Upper lobe of right lung (tissue), 1 donor: ENCODE measurements around the gene ANKS1B. TPM values are rescaled to one million over a fixed set of nuclear protein-coding genes. Genes with fewer than 3 reads are reported as not detected.
A peak's percentile ranks its signal among the peaks of the same experiment; 100 is the strongest.

Experiments used
- ATAC-seq: fragments of 200-7000 bp; cut with Tn5 transposase; one replicate; pipeline ENCODE4 v1.9.1; 2020; ENCODE audit warnings: mild to moderate bottlenecking, moderate library complexity
- DNase-seq: peaks from one replicate; pipeline ENCODE4 v3.0.0-alpha.2; 2020
- H3K27ac ChIP-seq: fragments of 200-600 bp; one replicate; pipeline ENCODE4 v1.8.0; 2022
- H3K27me3 ChIP-seq: fragments of 200-600 bp; one replicate; pipeline ENCODE4 v1.8.0; 2022; ENCODE audit warnings: mild to moderate bottlenecking
- H3K36me3 ChIP-seq: fragments of 200-600 bp; one replicate; pipeline ENCODE4 v1.8.0; 2022
- H3K4me1 ChIP-seq: fragments of 200-600 bp; one replicate; pipeline ENCODE4 v1.8.0; 2022
- H3K4me3 ChIP-seq: fragments of 200-600 bp; one replicate; pipeline ENCODE4 v1.8.0; 2022; ENCODE audit warnings: mild to moderate bottlenecking
- H3K9me3 ChIP-seq: fragments of 200-600 bp; one replicate; pipeline ENCODE4 v1.8.0; 2022
- CTCF ChIP-seq: fragments of 200-600 bp; IDR thresholded peaks from one replicate; pipeline ENCODE4 v1.8.0; 2022; ENCODE audit warnings: antibody characterized with exemption
- intact Hi-C: fragments of 100-400 bp; cut with DNase I; formaldehyde crosslinking; loops from one replicate; pipeline ENCODE4 v1.11.0; 2022
- total RNA-seq: library from RNA; stranded (reverse); fragmentation: NEBNext Ultra II Directional; extraction: Animal tissue kit (Norgen Biotek cat#: 25700); gene quantifications from one replicate; pipeline ENCODE4 v1.2.1, GENCODE V29; 2021
- donor health status: DM: no; HTN: yes; CAD: no; lungs with severe emphysema.

Gene ANKS1B
- total RNA-seq, 1 donor from 2014 or later: 5.3 TPM

- no peaks in the 10 kb centered on the region for H3K4me1 ChIP-seq
- no peak overlapping the region for H3K4me3 ChIP-seq
- TF ChIP-seq CTCF: no peak
- H3K36me3 ChIP-seq: no peaks in the 10 kb centered on the region
- H3K27me3 ChIP-seq: no peaks in the 10 kb centered on the region
- no peaks in the 10 kb centered on the region for H3K9me3 ChIP-seq
- DNase-seq (no peak), ATAC-seq (peak; percentile 40)
- H3K27ac ChIP-seq: no peak overlapping the region
- intact Hi-C loops: no loop called here
Measured at GRCh38 chr12:99200711-99201384, 783.9 kb downstream of the ANKS1B start.

- Histone ChIP-seq H3K4me3 (no peak overlapping the region), H3K36me3 (no peaks in the 10 kb centered on the region), H3K27me3 (no peaks in the 10 kb centered on the region), H3K9me3 (no peaks in the 10 kb centered on the region), H3K27ac (no peak overlapping the region), H3K4me1 (no peaks in the 10 kb centered on the region)
- TF ChIP-seq CTCF: no peak
- intact Hi-C loops: no loop called here
- no peak for ATAC-seq
- DNase-seq: no peak
Measured at GRCh38 chr12:99195474-99195873, 789.3 kb downstream of the ANKS1B start.

GRCh38 chr12:99192489-99192888 is 792.2 kb downstream of the ANKS1B start:
- TF ChIP-seq CTCF: no peak
- intact Hi-C loops: no loop called here

GRCh38 chr12:99176871-99177270 is 807.9 kb downstream of the ANKS1B start:
- DNase-seq: no peak
- Histone ChIP-seq H3K4me1 (no peaks in the 10 kb centered on the region), H3K36me3 (no peaks in the 10 kb centered on the region), H3K4me3 (no peak overlapping the region), H3K27ac (no peak overlapping the region), H3K9me3 (no peaks in the 10 kb centered on the region), H3K27me3 (no peaks in the 10 kb centered on the region)
- intact Hi-C loops: no loop called here
- ATAC-seq: no peak
- TF ChIP-seq CTCF: no peak

More at GRCh38 chr12:99192489-99192888, 792.2 kb downstream of the ANKS1B start:
- no peaks in the 10 kb centered on the region for H3K4me1 ChIP-seq
- no peak for DNase-seq
- no peak for ATAC-seq
- no peak overlapping the region for H3K4me3 ChIP-seq
- no peaks in the 10 kb centered on the region for H3K36me3 ChIP-seq
- H3K27ac ChIP-seq: no peak overlapping the region
- no peaks in the 10 kb centered on the region for H3K27me3 ChIP-seq
- no peaks in the 10 kb centered on the region for H3K9me3 ChIP-seq

- no peak overlapping the region for H3K4me3 ChIP-seq
- no peaks in the 10 kb centered on the region for H3K9me3 ChIP-seq
- DNase-seq: no peak
- no peaks in the 10 kb centered on the region for H3K4me1 ChIP-seq
- H3K27ac ChIP-seq: no peak overlapping the region
- no peak for ATAC-seq
- no peaks in the 10 kb centered on the region for H3K27me3 ChIP-seq
- intact Hi-C loops: no loop called here
- H3K36me3 ChIP-seq: no peaks in the 10 kb centered on the region
- TF ChIP-seq CTCF: no peak
Measured at GRCh38 chr12:99170461-99170860, 814.3 kb downstream of the ANKS1B start.

GRCh38 chr12:99170037-99170436 is 814.7 kb downstream of the ANKS1B start:
- Histone ChIP-seq H3K27ac (no peak overlapping the region), H3K9me3 (no peaks in the 10 kb centered on the region), H3K4me3 (no peak overlapping the region), H3K4me1 (no peaks in the 10 kb centered on the region), H3K36me3 (no peaks in the 10 kb centered on the region), H3K27me3 (no peaks in the 10 kb centered on the region)
- intact Hi-C loops: no loop called here
- no peak for DNase-seq
- ATAC-seq: no peak
- no peak for TF ChIP-seq CTCF
